Activated naive CD8-positive, alpha-beta T cell (primary cell): ENCODE results near the gene MTUS2.

Experiments
- H3K27ac Mint-ChIP-seq: one replicate; pipeline ENCODE4 v1.8.0; 2021; ENCODE audit warnings: mixed read lengths
- H3K27me3 Mint-ChIP-seq: one replicate; pipeline ENCODE4 v1.8.0; 2021; ENCODE audit warnings: mixed read lengths
- H3K36me3 Mint-ChIP-seq: one replicate; pipeline ENCODE4 v1.8.0; 2021; ENCODE audit warnings: mixed read lengths
- H3K4me1 Mint-ChIP-seq: one replicate; pipeline ENCODE4 v1.8.0; 2021; ENCODE audit warnings: low read depth, mixed read lengths
- H3K4me3 Mint-ChIP-seq: one replicate; pipeline ENCODE4 v1.8.0; 2021; ENCODE audit warnings: mild to moderate bottlenecking, mixed read lengths
- H3K9me3 Mint-ChIP-seq: one replicate; pipeline ENCODE4 v1.8.0; 2021; ENCODE audit warnings: low read depth, mixed read lengths

MTUS2 gene

DNA sequence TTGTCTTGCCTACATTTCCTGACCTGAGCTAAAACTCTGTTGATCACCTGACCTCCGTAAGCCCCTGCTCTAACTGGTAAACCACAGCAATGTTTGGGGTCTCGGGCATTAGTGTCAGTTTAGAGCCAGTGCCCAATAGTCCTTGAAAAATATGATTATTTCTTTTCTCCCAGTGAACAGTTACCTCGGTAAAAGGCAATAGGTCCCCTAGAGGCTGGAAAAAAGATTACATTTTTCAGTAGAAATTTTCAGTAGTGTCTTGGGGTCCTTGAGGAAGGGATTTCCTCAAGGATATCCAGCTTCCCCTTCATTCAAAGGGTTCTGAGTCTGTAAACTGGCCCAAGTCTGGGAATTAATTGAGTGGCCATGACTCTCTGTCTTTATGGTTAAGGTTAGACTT is 597.9 kb downstream of the MTUS2 start:
- H3K9me3 Mint-ChIP-seq = peaks cover 4% of the 10 kb centered on the region
- H3K27me3 Mint-ChIP-seq = peaks cover 6% of the 10 kb centered on the region
- no peak overlapping the region for H3K27ac Mint-ChIP-seq
- H3K4me1 Mint-ChIP-seq = no peaks in the 10 kb centered on the region
- H3K36me3 Mint-ChIP-seq = no peaks in the 10 kb centered on the region
- no peak overlapping the region for H3K4me3 Mint-ChIP-seq

GRCh38 chr13:29421118-29421517 is 601.0 kb downstream of the MTUS2 start:
- H3K27me3 Mint-ChIP-seq = peaks cover 16% of the 10 kb centered on the region
- H3K9me3 Mint-ChIP-seq = peaks cover 2% of the 10 kb centered on the region
- no peak overlapping the region for H3K4me3 Mint-ChIP-seq
- H3K4me1 Mint-ChIP-seq = no peaks in the 10 kb centered on the region
- no peaks in the 10 kb centered on the region for H3K36me3 Mint-ChIP-seq
- no peak overlapping the region for H3K27ac Mint-ChIP-seq

DNA sequence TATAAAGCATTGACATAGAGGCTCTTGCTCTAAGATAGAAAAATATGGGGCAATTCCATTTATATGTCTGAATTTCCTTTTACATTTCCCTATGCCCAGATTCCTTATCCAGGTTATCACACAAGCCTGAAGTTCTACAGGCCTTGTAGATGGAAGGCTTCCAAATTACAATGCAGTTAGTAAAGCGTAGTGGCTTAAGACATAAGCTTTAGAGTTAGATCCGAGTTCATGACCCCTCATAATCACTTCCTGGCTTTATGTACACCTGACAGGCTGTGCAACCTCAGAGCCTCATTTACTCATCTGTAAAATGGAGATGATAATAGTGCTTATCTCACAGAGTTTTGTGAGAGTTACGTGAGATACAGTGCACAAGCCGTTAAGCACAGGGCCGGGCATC is 601.9 kb downstream of the MTUS2 start:
- H3K4me3 Mint-ChIP-seq = no peak overlapping the region
- H3K27me3 Mint-ChIP-seq = peaks cover 19% of the 10 kb centered on the region
- H3K27ac Mint-ChIP-seq = no peak overlapping the region
- H3K9me3 Mint-ChIP-seq = no peaks in the 10 kb centered on the region
- H3K4me1 Mint-ChIP-seq = no peaks in the 10 kb centered on the region
- H3K36me3 Mint-ChIP-seq = no peaks in the 10 kb centered on the region

- Mint-ChIP-seq H3K9me3 (no peaks in the 10 kb centered on the region), H3K4me1 (no peaks in the 10 kb centered on the region), H3K4me3 (no peak overlapping the region), H3K36me3 (no peaks in the 10 kb centered on the region), H3K27ac (no peak overlapping the region), H3K27me3 (peaks cover 26% of the 10 kb centered on the region)
Measured at GRCh38 chr13:29423050-29423449, 602.9 kb downstream of the MTUS2 start.

GRCh38 chr13:29427937-29428309 is 607.8 kb downstream of the MTUS2 start:
- Mint-ChIP-seq H3K9me3 (no peaks in the 10 kb centered on the region), H3K4me3 (no peak overlapping the region), H3K36me3 (no peaks in the 10 kb centered on the region), H3K27ac (no peak overlapping the region), H3K27me3 (peaks cover 42% of the 10 kb centered on the region), H3K4me1 (peaks cover 5% of the 10 kb centered on the region)

GRCh38 chr13:29428310-29429181 is 608.4 kb downstream of the MTUS2 start:
- Mint-ChIP-seq H3K27ac (no peak overlapping the region), H3K9me3 (no peaks in the 10 kb centered on the region), H3K27me3 (peaks cover 39% of the 10 kb centered on the region), H3K4me3 (no peak overlapping the region), H3K4me1 (peaks cover 5% of the 10 kb centered on the region), H3K36me3 (no peaks in the 10 kb centered on the region)

DNA sequence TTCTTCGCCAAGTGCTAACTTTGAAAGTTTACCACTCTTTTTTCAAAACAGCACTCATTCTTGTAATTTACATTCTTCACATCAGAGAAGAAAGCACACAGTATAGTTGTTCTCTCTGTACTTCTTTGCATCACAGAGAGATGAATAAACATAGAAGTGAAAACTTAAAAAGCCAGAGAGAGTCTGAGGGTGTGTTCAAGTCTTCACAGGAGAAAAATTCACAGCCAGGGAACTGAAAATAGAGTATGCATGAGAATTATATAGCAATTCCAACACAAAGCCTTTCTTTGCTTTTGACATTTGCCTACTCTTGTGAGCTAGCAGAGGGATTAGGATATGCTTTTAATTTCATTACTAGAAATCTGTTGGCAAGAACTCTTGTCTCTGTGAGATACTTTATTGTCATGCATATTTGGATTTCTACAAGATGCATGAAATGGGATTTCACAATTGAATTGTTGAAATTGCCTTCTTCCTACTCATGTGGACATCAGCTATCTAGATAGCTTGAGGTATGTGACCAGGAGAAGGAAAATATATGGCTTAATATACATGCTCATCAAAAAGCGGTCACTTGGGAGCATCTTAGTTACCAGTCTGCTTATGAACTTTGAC is 609.3 kb downstream of the MTUS2 start:
- no peaks in the 10 kb centered on the region for H3K9me3 Mint-ChIP-seq
- peaks cover 5% of the 10 kb centered on the region for H3K4me1 Mint-ChIP-seq
- no peak overlapping the region for H3K27ac Mint-ChIP-seq
- no peaks in the 10 kb centered on the region for H3K36me3 Mint-ChIP-seq
- no peak overlapping the region for H3K4me3 Mint-ChIP-seq
- H3K27me3 Mint-ChIP-seq = peaks cover 38% of the 10 kb centered on the region

- Mint-ChIP-seq H3K4me3 (no peak overlapping the region), H3K27me3 (peaks cover 14% of the 10 kb centered on the region), H3K4me1 (no peaks in the 10 kb centered on the region), H3K27ac (no peak overlapping the region), H3K9me3 (no peaks in the 10 kb centered on the region), H3K36me3 (no peaks in the 10 kb centered on the region)
Measured at GRCh38 chr13:29434217-29434945, 614.2 kb downstream of the MTUS2 start.

DNA sequence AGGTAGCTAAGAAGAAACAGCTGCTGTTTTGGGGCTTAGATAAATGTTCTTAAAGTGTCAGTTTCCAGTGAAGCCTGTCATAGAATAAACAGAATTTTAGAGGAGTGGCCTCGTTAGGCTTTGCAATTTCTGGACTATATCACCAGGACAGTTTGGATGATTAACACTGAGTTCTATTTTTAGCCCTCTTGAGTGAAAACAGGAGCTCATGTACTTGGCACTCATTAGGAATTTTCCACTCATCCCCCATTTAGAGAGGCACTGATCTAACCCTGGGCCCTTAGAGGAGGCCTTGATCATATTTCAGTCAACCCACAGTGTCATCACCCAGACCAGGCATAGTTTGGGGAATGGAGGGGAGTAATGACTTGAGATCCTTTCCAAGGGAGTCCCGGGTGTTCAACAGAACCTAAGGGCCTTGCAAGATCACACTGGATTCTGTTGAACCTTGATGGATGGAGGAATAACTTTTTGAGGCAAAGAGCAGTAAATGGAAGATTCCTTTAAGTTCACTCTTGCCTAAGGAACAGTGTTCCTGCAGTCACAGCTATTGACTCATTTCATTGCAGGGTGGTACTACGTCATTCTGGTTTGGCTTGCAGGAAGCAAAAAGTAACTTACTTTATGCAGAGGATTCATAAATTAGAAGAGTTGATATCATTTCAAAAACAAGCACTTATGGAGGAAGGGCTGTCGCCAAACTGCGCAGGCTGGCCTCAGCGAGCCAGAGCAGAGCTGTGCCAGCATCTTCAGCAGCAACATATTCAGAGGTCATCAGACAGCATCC is 615.2 kb downstream of the MTUS2 start:
- no peak overlapping the region for H3K4me3 Mint-ChIP-seq
- no peak overlapping the region for H3K27ac Mint-ChIP-seq
- peaks cover 11% of the 10 kb centered on the region for H3K27me3 Mint-ChIP-seq
- H3K4me1 Mint-ChIP-seq = no peaks in the 10 kb centered on the region
- no peaks in the 10 kb centered on the region for H3K36me3 Mint-ChIP-seq
- H3K9me3 Mint-ChIP-seq = no peaks in the 10 kb centered on the region

GRCh38 chr13:29436291-29436690 is 616.2 kb downstream of the MTUS2 start:
- no peaks in the 10 kb centered on the region for H3K4me1 Mint-ChIP-seq
- peaks cover 9% of the 10 kb centered on the region for H3K27me3 Mint-ChIP-seq
- no peak overlapping the region for H3K4me3 Mint-ChIP-seq
- no peaks in the 10 kb centered on the region for H3K9me3 Mint-ChIP-seq
- H3K27ac Mint-ChIP-seq = no peak overlapping the region
- H3K36me3 Mint-ChIP-seq = no peaks in the 10 kb centered on the region

- no peaks in the 10 kb centered on the region for H3K9me3 Mint-ChIP-seq
- H3K4me3 Mint-ChIP-seq = no peak overlapping the region
- no peaks in the 10 kb centered on the region for H3K36me3 Mint-ChIP-seq
- no peaks in the 10 kb centered on the region for H3K4me1 Mint-ChIP-seq
- H3K27me3 Mint-ChIP-seq = peaks cover 6% of the 10 kb centered on the region
- no peak overlapping the region for H3K27ac Mint-ChIP-seq
Measured at GRCh38 chr13:29436721-29437280, 616.7 kb downstream of the MTUS2 start.

DNA sequence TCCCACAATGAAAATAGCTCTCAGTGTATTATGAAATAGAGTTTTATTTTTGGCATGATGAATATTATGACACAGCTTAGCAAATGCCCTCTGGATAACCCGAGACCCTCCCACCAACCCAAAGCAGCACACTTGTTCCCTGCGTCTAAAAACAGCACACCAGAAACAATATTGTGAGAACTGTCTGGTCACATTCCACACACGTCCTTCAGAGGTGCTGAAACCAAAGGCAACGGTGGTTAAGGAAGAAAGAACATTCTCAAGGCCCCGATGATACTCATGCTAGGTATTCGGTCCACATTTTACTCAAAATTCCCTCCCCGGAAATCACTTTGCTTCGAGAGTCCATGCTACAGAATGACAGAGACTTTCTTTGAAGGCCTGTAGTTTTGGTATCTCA is 618.6 kb downstream of the MTUS2 start:
- Mint-ChIP-seq H3K27me3 (no peaks in the 10 kb centered on the region), H3K4me3 (no peak overlapping the region)

DNA sequence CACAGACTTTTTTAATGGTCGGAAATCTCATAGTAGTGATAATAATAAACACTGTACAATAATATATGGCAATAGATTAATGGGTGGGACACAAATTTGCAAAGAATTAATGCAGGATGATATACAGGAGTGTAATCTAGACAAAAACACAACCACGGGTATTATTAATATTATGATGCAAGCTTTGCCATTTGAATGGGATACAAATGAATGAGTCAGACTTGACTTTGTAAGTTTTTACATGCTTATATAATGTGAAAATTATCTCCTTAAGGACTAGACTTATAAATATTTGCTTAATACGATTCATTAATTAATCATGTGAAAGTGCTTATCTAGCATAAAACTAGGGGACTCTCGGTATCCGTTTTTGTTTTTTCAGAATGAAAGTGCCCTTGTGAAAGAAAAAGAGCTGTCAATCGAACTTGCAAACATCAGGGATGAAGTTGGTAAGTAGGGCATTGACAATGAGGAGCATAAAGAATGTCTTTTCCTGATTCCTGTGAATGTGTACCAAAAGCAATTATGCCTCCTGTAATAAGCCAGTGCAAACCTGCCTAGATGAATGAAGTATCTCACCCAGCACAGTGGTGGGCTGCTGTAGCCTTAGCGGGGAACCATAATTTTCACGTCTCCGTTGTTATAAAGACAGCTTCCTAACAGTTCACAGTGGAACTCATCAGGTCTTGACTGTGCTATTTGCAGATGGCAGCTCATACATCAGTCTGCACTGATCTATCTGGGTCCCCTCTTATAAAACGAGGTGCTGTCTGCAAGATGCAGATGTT is 619.7 kb downstream of the MTUS2 start:
- no peaks in the 10 kb centered on the region for H3K36me3 Mint-ChIP-seq

More for the DNA sequence above, 618.6 kb downstream of the MTUS2 start:
- no peak overlapping the region for H3K27ac Mint-ChIP-seq
- no peaks in the 10 kb centered on the region for H3K9me3 Mint-ChIP-seq
- H3K36me3 Mint-ChIP-seq = no peaks in the 10 kb centered on the region
- no peaks in the 10 kb centered on the region for H3K4me1 Mint-ChIP-seq

GRCh38 chr13:29441306-29441705 is 621.2 kb downstream of the MTUS2 start:
- H3K9me3 Mint-ChIP-seq = no peaks in the 10 kb centered on the region
- H3K36me3 Mint-ChIP-seq = no peaks in the 10 kb centered on the region
- no peak overlapping the region for H3K4me3 Mint-ChIP-seq
- H3K27ac Mint-ChIP-seq = no peak overlapping the region
- H3K4me1 Mint-ChIP-seq = no peaks in the 10 kb centered on the region
- H3K27me3 Mint-ChIP-seq = no peaks in the 10 kb centered on the region

More for the DNA sequence above, 619.7 kb downstream of the MTUS2 start:
- H3K4me3 Mint-ChIP-seq = no peak overlapping the region
- H3K9me3 Mint-ChIP-seq = no peaks in the 10 kb centered on the region
- no peaks in the 10 kb centered on the region for H3K27me3 Mint-ChIP-seq
- no peaks in the 10 kb centered on the region for H3K4me1 Mint-ChIP-seq
- H3K27ac Mint-ChIP-seq = no peak overlapping the region
